ENCODE measurements around the gene PLD2.

GRCh38 chr17:4846635-4847390, 39.9 kb downstream of the PLD2 start:
- TF ChIP-seq CTCF (conservative IDR thresholded peaks at IDR 0.05 in 1 of 2, IDR thresholded peaks at IDR 0.05 in 1 of 2; ENCODE audit: low read depth in 1 of 2, low read length in 2 of 2) (no peak), EZH2 (IDR thresholded peaks at IDR 0.05; ENCODE audit: low read length, missing control alignments) (no peak)
